Liver (tissue), 9 donors: ENCODE measurements around the gene SLK. TPM values are rescaled to one million over a fixed set of nuclear protein-coding genes. Genes with fewer than 3 reads are reported as not detected.

Source experiments
- DNase-seq: peaks from one replicate; pipeline ENCODE4 v3.0.0-alpha.2; 2017; ENCODE audit warnings: low spot score
- H3K27ac ChIP-seq, 2 donors: one replicate each; pipeline ENCODE4 v1.7.0; 2013; ENCODE audit warnings: inconsistent platforms in 2 of 2, low read length in 2 of 2, control low read depth in 1 of 2, low read depth in 1 of 2, mild to moderate bottlenecking in 1 of 2
- H3K27me3 ChIP-seq, 4 donors: one replicate each; pipeline versions ENCODE4 v1.6.1 to v1.7.0; 2013; ENCODE audit warnings: low read length in 3 of 4, inconsistent platforms in 1 of 4, mild to moderate bottlenecking in 1 of 4, moderate library complexity in 1 of 4; ENCODE audit not compliant: control insufficient read depth in 4 of 4, insufficient read depth in 4 of 4
- H3K36me3 ChIP-seq, 4 donors: one replicate each; pipeline versions ENCODE4 v1.6.1 to v1.7.0; 2013; ENCODE audit warnings: low read length in 3 of 4, mild to moderate bottlenecking in 3 of 4, low read depth in 1 of 4, moderate library complexity in 1 of 4; ENCODE audit not compliant: control insufficient read depth in 4 of 4, insufficient read depth in 3 of 4
- H3K4me1 ChIP-seq, 4 donors: one replicate each; pipeline versions ENCODE4 v1.6.1 to v1.7.0; 2013; ENCODE audit warnings: low read length in 3 of 4, mild to moderate bottlenecking in 3 of 4, moderate library complexity in 1 of 4; ENCODE audit not compliant: control insufficient read depth in 4 of 4, insufficient read depth in 4 of 4
- H3K4me3 ChIP-seq, 3 donors: one replicate each; pipeline versions ENCODE4 v1.6.1 to v1.7.0; 2013; ENCODE audit warnings: low read length in 3 of 3, control low read depth in 1 of 3, low read depth in 1 of 3, mild to moderate bottlenecking in 1 of 3
- H3K9ac ChIP-seq, 2 donors: one replicate each; pipeline ENCODE4 v1.7.0; 2013; ENCODE audit warnings: low read length in 2 of 2, mild to moderate bottlenecking in 2 of 2, moderate library complexity in 2 of 2, control low read depth in 1 of 2, low read depth in 1 of 2
- H3K9me3 ChIP-seq, 4 donors: one replicate each; pipeline versions ENCODE4 v1.6.1 to v1.7.0; 2013; ENCODE audit warnings: low read length in 3 of 4; ENCODE audit not compliant: control insufficient read depth in 4 of 4
- EGR1 ChIP-seq, 2 donors: IDR thresholded peaks; 2 replicates each; pipeline ENCODE4 v1.6.1; 2016 to 2018; ENCODE audit warnings: antibody characterized with exemption in 2 of 2, low read depth in 2 of 2
- FOXA2 ChIP-seq: IDR thresholded peaks from 2 replicates; pipeline ENCODE4 v1.6.1; 2016; ENCODE audit warnings: antibody characterized with exemption
- GABPA ChIP-seq, 2 donors: IDR thresholded peaks in 1 of 2; conservative IDR thresholded peaks in 1 of 2; 2 replicates each; pipeline ENCODE4 v1.6.1; 2016; ENCODE audit warnings: antibody characterized with exemption in 2 of 2, mild to moderate bottlenecking in 1 of 2, moderate library complexity in 1 of 2
- HNF4A ChIP-seq, 2 donors: conservative IDR thresholded peaks; 2 replicates each; pipeline ENCODE4 v1.6.1; 2016; ENCODE audit warnings: antibody characterized with exemption in 2 of 2, mild to moderate bottlenecking in 2 of 2
- HNF4G ChIP-seq: IDR thresholded peaks from 2 replicates; pipeline ENCODE4 v1.6.1; 2016; ENCODE audit warnings: antibody characterized with exemption
- JUND ChIP-seq, 2 donors: IDR thresholded peaks; 2 replicates each; pipeline ENCODE4 v1.6.1; 2016; ENCODE audit warnings: antibody characterized with exemption in 2 of 2
- NR2F2 ChIP-seq: IDR thresholded peaks from 2 replicates; pipeline ENCODE4 v1.6.1; 2016; ENCODE audit warnings: antibody characterized with exemption
- RAD21 ChIP-seq, 2 donors: IDR thresholded peaks; 2 replicates each; pipeline ENCODE4 v1.6.1; 2016; ENCODE audit warnings: antibody characterized with exemption in 2 of 2, mild to moderate bottlenecking in 2 of 2
- RXRA ChIP-seq, 2 donors: IDR thresholded peaks; 2 replicates each; pipeline ENCODE4 v1.6.1; 2017 to 2018; ENCODE audit warnings: antibody characterized with exemption in 2 of 2, mild to moderate bottlenecking in 1 of 2
- SP1 ChIP-seq: IDR thresholded peaks from 2 replicates; pipeline ENCODE4 v1.6.1; 2018; ENCODE audit warnings: antibody characterized with exemption, mild to moderate bottlenecking
- YY1 ChIP-seq: IDR thresholded peaks from 2 replicates; pipeline ENCODE4 v1.6.1; 2016; ENCODE audit warnings: antibody characterized with exemption, mild to moderate bottlenecking
- WGBS: extraction: QIAGEN DNeasy Blood & Tissue Kit; methylation state at CpG from one replicate; pipeline ENCODE4 v1.1.7; 2013; 5-methylcytosine and 5-hydroxymethylcytosine counted together
- polyA plus RNA-seq, 2 donors: library from polyadenylated mRNA; stranded (reverse) in 1 of 2; unstranded in 1 of 2; fragments of 200-250 nt in 1 of 2; fragments of >200 nt in 1 of 2; fragmentation: Nextera tagmentation in 1 of 2; extraction: Ambion mirVana in 1 of 2; gene quantifications; one replicate each; pipeline versions ENCODE4 v1.2.1 to v1.2.3, GENCODE V29; 2013 to 2015
- total RNA-seq, 2 donors: library from RNA; depleted of rRNA; stranded (reverse); fragments of >200 nt; gene quantifications; one replicate each; pipeline ENCODE4 v1.2.3, GENCODE V29; 2014
- TF ChIP-seq, protein P1 (sequence below): fragments of 150-350 bp; IDR thresholded peaks from 2 replicates; pipeline ENCODE4 v1.5.1; 2017; ENCODE audit warnings: improper control_type of control experiment, low read depth, low read length; ENCODE audit not compliant: missing input control
- TF ChIP-seq, protein P2 (sequence below): IDR thresholded peaks from 2 replicates; pipeline ENCODE4 v1.6.1; 2016; ENCODE audit warnings: antibody characterized with exemption
- TF ChIP-seq, protein P3 (sequence below): IDR thresholded peaks from 2 replicates; pipeline ENCODE4 v1.6.1; 2016; ENCODE audit warnings: antibody characterized with exemption
- TF ChIP-seq, protein P4 (sequence below): IDR thresholded peaks from 2 replicates; pipeline ENCODE4 v1.6.1; 2016; ENCODE audit warnings: antibody characterized with exemption, mild to moderate bottlenecking
- TF ChIP-seq, protein P5 (sequence below): IDR thresholded peaks from 2 replicates; pipeline ENCODE4 v1.6.1; 2016; ENCODE audit warnings: antibody characterized with exemption
- donor health status: healthy.
- donor health status: healthy.
- donor health status: healthy.
- donor health status: healthy.
- donor health status: healthy.

SLK gene
- total and polyA plus RNA-seq, 4 donors = 3.9 to 20.3 (median 12.4) TPM

DNA sequence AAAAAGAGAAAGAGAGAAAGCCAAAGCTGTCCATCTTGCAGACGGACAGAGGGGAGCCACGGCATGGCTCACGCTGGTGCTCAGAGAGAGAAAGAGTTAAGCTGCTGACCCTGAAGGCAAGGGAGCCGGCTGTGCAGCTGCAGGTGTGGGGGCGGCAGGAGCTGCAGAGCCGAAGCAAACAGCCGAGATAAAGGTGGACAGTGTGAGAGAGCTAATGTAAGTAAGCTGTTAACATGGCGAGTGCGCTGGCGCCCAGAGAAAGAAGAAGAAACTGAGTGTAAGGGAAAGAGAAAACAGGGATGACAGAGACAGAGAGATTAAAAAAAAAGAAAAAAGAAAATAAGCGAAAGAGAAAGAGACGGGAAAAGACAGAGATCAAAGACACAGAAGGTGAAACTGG is 100.6 kb downstream of the SLK start (continued):
- TF ChIP-seq, protein P1, sequence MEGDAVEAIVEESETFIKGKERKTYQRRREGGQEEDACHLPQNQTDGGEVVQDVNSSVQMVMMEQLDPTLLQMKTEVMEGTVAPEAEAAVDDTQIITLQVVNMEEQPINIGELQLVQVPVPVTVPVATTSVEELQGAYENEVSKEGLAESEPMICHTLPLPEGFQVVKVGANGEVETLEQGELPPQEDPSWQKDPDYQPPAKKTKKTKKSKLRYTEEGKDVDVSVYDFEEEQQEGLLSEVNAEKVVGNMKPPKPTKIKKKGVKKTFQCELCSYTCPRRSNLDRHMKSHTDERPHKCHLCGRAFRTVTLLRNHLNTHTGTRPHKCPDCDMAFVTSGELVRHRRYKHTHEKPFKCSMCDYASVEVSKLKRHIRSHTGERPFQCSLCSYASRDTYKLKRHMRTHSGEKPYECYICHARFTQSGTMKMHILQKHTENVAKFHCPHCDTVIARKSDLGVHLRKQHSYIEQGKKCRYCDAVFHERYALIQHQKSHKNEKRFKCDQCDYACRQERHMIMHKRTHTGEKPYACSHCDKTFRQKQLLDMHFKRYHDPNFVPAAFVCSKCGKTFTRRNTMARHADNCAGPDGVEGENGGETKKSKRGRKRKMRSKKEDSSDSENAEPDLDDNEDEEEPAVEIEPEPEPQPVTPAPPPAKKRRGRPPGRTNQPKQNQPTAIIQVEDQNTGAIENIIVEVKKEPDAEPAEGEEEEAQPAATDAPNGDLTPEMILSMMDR = no peak
- TF ChIP-seq JUND (IDR thresholded peaks at IDR 0.05) = no peak

DNA sequence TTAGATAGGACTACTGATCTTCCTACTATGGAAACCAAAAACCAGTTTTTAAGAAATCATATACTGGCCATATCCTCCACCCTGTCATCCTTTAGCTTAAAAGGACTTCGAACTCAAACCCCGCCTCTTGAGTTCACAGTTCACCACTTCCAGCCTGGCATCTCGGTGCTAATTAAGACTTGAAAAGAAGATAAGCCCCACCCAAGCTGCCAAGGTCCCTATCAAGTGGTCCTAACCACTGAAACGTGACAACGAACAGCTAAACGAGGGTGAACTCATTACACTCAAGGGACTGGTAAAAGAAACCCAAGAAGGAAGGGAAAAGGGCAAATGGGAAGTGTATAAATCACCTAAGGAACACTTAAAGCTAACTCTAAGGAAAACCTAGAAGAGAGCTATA is 102.7 kb downstream of the SLK start:
- H3K9me3 ChIP-seq = no peaks in the 10 kb centered on the region
- H3K4me3 ChIP-seq = no peak overlapping the region
- no peak for DNase-seq
- no peaks in the 10 kb centered on the region for H3K36me3 ChIP-seq
- 74% methylated on average over 6 of the region's 6 CpGs for WGBS
- TF ChIP-seq HNF4G = no peak
- no peak for TF ChIP-seq SP1
- TF ChIP-seq NR2F2 = no peak
- no peak for TF ChIP-seq FOXA2
- TF ChIP-seq, protein P2, sequence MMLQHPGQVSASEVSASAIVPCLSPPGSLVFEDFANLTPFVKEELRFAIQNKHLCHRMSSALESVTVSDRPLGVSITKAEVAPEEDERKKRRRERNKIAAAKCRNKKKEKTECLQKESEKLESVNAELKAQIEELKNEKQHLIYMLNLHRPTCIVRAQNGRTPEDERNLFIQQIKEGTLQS = no peak
- H3K4me1 ChIP-seq = no peaks in the 10 kb centered on the region
- no peak overlapping the region for H3K9ac ChIP-seq
- H3K27ac ChIP-seq = no peak overlapping the region
- H3K27me3 ChIP-seq = no peaks in the 10 kb centered on the region

DNA sequence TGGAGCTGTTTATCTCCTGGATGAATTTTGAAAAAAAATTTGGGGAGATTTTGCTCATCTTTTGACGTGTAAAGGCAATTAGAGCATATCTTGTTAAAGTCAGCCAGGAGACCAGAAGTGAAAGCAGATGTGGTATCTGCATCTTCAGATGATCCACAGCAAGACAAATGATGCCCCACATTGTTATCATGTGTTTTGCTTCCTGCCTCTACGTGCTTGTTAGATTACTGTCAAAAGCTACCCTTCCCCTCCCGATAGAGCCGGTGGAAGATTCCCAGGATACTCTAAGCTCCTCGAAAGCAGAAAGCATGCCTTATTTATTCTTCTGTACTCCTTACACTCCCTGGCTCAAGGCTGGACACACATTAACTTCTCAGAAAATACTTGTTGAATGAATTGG is 105.8 kb downstream of the SLK start:
- TF ChIP-seq, protein P3, sequence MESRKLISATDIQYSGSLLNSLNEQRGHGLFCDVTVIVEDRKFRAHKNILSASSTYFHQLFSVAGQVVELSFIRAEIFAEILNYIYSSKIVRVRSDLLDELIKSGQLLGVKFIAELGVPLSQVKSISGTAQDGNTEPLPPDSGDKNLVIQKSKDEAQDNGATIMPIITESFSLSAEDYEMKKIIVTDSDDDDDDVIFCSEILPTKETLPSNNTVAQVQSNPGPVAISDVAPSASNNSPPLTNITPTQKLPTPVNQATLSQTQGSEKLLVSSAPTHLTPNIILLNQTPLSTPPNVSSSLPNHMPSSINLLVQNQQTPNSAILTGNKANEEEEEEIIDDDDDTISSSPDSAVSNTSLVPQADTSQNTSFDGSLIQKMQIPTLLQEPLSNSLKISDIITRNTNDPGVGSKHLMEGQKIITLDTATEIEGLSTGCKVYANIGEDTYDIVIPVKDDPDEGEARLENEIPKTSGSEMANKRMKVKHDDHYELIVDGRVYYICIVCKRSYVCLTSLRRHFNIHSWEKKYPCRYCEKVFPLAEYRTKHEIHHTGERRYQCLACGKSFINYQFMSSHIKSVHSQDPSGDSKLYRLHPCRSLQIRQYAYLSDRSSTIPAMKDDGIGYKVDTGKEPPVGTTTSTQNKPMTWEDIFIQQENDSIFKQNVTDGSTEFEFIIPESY = no peak
- TF ChIP-seq, protein P4, sequence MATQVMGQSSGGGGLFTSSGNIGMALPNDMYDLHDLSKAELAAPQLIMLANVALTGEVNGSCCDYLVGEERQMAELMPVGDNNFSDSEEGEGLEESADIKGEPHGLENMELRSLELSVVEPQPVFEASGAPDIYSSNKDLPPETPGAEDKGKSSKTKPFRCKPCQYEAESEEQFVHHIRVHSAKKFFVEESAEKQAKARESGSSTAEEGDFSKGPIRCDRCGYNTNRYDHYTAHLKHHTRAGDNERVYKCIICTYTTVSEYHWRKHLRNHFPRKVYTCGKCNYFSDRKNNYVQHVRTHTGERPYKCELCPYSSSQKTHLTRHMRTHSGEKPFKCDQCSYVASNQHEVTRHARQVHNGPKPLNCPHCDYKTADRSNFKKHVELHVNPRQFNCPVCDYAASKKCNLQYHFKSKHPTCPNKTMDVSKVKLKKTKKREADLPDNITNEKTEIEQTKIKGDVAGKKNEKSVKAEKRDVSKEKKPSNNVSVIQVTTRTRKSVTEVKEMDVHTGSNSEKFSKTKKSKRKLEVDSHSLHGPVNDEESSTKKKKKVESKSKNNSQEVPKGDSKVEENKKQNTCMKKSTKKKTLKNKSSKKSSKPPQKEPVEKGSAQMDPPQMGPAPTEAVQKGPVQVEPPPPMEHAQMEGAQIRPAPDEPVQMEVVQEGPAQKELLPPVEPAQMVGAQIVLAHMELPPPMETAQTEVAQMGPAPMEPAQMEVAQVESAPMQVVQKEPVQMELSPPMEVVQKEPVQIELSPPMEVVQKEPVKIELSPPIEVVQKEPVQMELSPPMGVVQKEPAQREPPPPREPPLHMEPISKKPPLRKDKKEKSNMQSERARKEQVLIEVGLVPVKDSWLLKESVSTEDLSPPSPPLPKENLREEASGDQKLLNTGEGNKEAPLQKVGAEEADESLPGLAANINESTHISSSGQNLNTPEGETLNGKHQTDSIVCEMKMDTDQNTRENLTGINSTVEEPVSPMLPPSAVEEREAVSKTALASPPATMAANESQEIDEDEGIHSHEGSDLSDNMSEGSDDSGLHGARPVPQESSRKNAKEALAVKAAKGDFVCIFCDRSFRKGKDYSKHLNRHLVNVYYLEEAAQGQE = no peak
- TF ChIP-seq RAD21 (IDR thresholded peaks at IDR 0.05) (no peak), EGR1 (IDR thresholded peaks at IDR 0.05; ENCODE audit: low read depth in 2 of 2) (no peak), YY1 (no peak), HNF4A (conservative IDR thresholded peaks at IDR 0.05) (no peak), RXRA (IDR thresholded peaks at IDR 0.05) (no peak), NR2F2 (no peak), GABPA (IDR thresholded peaks at IDR 0.05 in 1 of 2, conservative IDR thresholded peaks at IDR 0.05 in 1 of 2) (no peak)
- TF ChIP-seq, protein P5, sequence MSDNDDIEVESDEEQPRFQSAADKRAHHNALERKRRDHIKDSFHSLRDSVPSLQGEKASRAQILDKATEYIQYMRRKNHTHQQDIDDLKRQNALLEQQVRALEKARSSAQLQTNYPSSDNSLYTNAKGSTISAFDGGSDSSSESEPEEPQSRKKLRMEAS = no peak
- TF ChIP-seq, protein P1 = no peak
- no peaks in the 10 kb centered on the region for H3K36me3 ChIP-seq
- no peak overlapping the region for H3K27ac ChIP-seq
- no peaks in the 10 kb centered on the region for H3K27me3 ChIP-seq
- no peaks in the 10 kb centered on the region for H3K9me3 ChIP-seq
- WGBS = 58% methylated on average over 5 of the region's 5 CpGs
- H3K4me1 ChIP-seq = no peaks in the 10 kb centered on the region
- no peak overlapping the region for H3K4me3 ChIP-seq
- no peak for DNase-seq
- H3K9ac ChIP-seq = no peak overlapping the region
